Smooth muscle cell (in vitro differentiated cells): ENCODE measurements around the gene C10orf143. TPM values are rescaled to one million over a fixed set of nuclear protein-coding genes. Genes with fewer than 3 reads are reported as not detected.

ENCODE experiments used
- DNase-seq: peaks from one replicate; lab custom pipeline; 2025; ENCODE audit not compliant: unreplicated experiment; lab: John Stamatoyannopoulos, UW
- H2AFZ ChIP-seq: fragments of 200-600 bp; sonication (generic); 2 replicates; pipeline ENCODE4 v1.6.0; 2016; ENCODE audit warnings: antibody characterized with exemption, low read depth, mild to moderate bottlenecking
- H3F3A ChIP-seq: fragments of 200-600 bp; sonication (generic); 2 replicates; pipeline ENCODE4 v1.6.0; 2017; ENCODE audit warnings: antibody characterized with exemption, low read depth
- H3K27ac ChIP-seq: fragments of 200-600 bp; sonication (generic); 2 replicates; pipeline ENCODE4 v1.5.1; 2016; ENCODE audit warnings: low read depth, mild to moderate bottlenecking
- H3K27me3 ChIP-seq: fragments of 200-600 bp; sonication (generic); 2 replicates; pipeline ENCODE4 v1.6.1; 2016; ENCODE audit warnings: low read depth, mild to moderate bottlenecking
- H3K36me3 ChIP-seq: fragments of 200-600 bp; sonication (generic); 2 replicates; pipeline ENCODE4 v1.5.1; 2016; ENCODE audit warnings: low read depth
- H3K4me1 ChIP-seq: fragments of 200-600 bp; sonication (generic); 2 replicates; pipeline ENCODE4 v1.5.1; 2016; ENCODE audit warnings: low read depth
- H3K4me2 ChIP-seq: fragments of 200-600 bp; sonication (generic); 2 replicates; pipeline ENCODE4 v1.6.0; 2016; ENCODE audit warnings: mild to moderate bottlenecking
- H3K4me3 ChIP-seq: fragments of 200-600 bp; sonication (generic); 2 replicates; pipeline ENCODE4 v1.5.1; 2016; ENCODE audit warnings: mild to moderate bottlenecking
- H3K79me2 ChIP-seq: fragments of 200-600 bp; sonication (generic); 2 replicates; pipeline ENCODE4 v1.6.0; 2016; ENCODE audit warnings: low read depth, mild to moderate bottlenecking
- H3K9ac ChIP-seq: fragments of 200-600 bp; sonication (generic); 2 replicates; pipeline ENCODE4 v1.6.0; 2016; ENCODE audit warnings: low read depth
- H3K9me3 ChIP-seq: fragments of 200-600 bp; sonication (generic); replicated peaks from 2 replicates; pipeline ENCODE4 v1.5.1; 2016; ENCODE audit warnings: low read depth
- H4K20me1 ChIP-seq: fragments of 200-600 bp; sonication (generic); 2 replicates; pipeline ENCODE4 v1.6.0; 2016; ENCODE audit warnings: low read depth
- WGBS: methylation state at CpG from one replicate; pipeline ENCODE4 v1.1.7; 2016; ENCODE audit warnings: low lambda C conversion rate; 5-methylcytosine and 5-hydroxymethylcytosine counted together
- polyA plus RNA-seq: library from polyadenylated mRNA; unstranded; fragments of >200 nt; fragmentation: Nextera tagmentation; extraction: Ambion mirVana; gene quantifications from 2 replicates; pipeline ENCODE4 v1.2.1, GENCODE V29; 2016
- total RNA-seq: library from RNA; depleted of rRNA; stranded (reverse); fragments of >200 nt; gene quantifications from 2 replicates; pipeline ENCODE4 v1.2.3, GENCODE V29; 2014
- TF ChIP-seq, protein P1 (sequence below): fragments of 200-600 bp; sonication (generic); IDR thresholded peaks from 2 replicates; pipeline ENCODE4 v1.5.1; 2017; ENCODE audit warnings: borderline replicate concordance, mild to moderate bottlenecking, antibody characterized with exemption; ENCODE audit not compliant: insufficient read depth, poor library complexity, severe bottlenecking

The C10orf143 gene
- total and polyA plus RNA-seq, 2 experiments from 2014 or later, result 2.0 TPM; not detected in 1

DNA sequence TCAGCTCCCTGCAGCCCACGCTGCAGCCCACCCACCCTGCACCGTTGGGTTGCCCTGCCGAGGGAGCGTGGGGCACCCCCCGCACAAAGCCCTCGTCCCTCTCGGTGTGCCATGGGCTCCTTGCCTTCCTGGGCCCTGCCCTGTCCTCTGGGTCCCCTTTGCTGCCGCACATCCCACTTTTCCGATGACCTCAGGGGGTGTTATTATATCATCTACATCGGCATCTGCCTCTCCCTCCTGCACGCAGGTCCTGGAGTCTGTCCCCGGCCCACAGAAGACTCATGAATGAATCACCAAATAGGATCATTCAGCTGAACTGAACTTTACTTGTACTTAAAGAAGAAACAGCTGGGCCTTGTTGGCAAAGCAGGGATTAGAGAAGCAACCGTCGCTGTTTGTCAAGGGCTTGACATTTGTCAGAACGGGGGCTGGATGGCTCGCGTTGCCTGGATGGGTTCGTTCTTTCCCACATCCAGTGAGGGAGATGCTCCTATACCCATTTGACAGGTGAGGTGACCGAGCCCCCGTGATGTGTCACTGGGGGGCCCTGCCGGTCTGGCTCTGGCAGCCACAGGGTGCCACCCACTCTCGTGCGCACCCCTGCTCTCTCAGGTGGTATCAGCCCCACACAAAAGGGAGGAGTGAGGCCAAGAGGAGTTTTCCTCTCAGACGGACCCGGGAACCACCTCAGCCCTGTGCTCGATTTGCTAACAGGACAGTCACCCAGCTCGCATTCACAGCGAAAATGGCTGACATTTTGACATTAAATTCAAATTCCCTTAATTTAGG, 87.9 kb downstream of the C10orf143 start:
- H3K4me3 ChIP-seq, result no peak overlapping the region
- no peaks in the 10 kb centered on the region for H3K4me1 ChIP-seq
- H3K27me3 ChIP-seq, result no peaks in the 10 kb centered on the region
- DNase-seq, result no peak
- no peaks in the 10 kb centered on the region for H4K20me1 ChIP-seq
- no peak overlapping the region for H2AFZ ChIP-seq
- no peaks in the 10 kb centered on the region for H3K36me3 ChIP-seq
- H3F3A ChIP-seq, result no peaks in the 10 kb centered on the region
- no peaks in the 10 kb centered on the region for H3K79me2 ChIP-seq
- H3K4me2 ChIP-seq, result no peak overlapping the region
- peak overlapping the region; percentile 60 for H3K27ac ChIP-seq
- TF ChIP-seq, protein P1, sequence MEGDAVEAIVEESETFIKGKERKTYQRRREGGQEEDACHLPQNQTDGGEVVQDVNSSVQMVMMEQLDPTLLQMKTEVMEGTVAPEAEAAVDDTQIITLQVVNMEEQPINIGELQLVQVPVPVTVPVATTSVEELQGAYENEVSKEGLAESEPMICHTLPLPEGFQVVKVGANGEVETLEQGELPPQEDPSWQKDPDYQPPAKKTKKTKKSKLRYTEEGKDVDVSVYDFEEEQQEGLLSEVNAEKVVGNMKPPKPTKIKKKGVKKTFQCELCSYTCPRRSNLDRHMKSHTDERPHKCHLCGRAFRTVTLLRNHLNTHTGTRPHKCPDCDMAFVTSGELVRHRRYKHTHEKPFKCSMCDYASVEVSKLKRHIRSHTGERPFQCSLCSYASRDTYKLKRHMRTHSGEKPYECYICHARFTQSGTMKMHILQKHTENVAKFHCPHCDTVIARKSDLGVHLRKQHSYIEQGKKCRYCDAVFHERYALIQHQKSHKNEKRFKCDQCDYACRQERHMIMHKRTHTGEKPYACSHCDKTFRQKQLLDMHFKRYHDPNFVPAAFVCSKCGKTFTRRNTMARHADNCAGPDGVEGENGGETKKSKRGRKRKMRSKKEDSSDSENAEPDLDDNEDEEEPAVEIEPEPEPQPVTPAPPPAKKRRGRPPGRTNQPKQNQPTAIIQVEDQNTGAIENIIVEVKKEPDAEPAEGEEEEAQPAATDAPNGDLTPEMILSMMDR, result no peak
- H3K9me3 ChIP-seq, result no peaks in the 10 kb centered on the region
- 66% methylated on average over 28 of the region's 28 CpGs for WGBS
- no peak overlapping the region for H3K9ac ChIP-seq

DNA sequence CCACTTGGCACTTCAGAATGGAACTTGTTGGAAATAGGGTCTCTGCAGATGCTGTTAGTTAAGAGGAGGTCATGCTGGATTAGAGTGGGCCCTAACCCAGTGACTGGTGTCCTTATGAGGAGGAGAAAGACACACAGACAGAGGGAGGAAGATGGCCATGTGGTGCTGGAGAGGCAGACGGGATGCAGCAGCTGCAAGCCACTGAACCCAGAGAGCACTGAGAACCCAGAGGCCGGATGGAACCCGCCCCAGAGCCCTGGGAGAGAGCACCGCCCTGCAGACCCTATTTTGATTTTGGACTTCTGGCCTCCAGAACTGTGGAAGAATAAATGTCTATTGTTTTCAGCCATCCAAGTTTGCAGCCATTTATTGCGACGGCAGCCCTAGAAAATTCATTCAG, 88.5 kb downstream of the C10orf143 start:
- H3K4me2 ChIP-seq, result peak overlapping the region; percentile 52

DNA sequence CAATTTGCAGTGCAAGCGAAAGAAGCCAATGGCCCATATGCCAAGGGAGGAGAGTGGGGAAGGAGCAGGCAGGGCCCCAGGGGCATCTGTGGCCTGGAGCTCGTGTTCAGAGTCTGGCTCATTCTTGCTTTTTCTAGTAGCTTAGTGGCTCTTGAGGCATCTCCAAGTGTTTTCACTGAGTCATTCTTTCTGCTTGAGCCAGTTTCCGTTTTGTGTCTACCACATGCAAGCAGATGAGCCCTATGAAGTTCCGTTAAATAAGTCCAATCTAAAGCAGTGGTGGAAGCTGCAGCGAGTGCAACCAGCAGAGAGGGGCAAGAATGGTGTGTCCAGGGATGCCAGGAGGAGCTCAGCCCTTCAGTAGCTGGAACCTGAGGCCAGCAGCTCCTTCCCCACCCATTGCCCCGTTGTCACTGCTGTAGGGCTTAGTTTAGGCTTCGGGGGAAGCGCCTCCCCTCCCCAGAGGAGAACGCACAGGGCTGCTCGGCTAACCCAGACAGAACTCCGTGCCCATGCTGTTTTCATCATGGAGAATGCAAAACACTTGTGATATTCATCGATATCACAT, 89.2 kb downstream of the C10orf143 start:
- H3K4me1 ChIP-seq, result no peaks in the 10 kb centered on the region
- H3F3A ChIP-seq, result no peaks in the 10 kb centered on the region
- no peaks in the 10 kb centered on the region for H3K9me3 ChIP-seq
- no peaks in the 10 kb centered on the region for H3K79me2 ChIP-seq
- 71% methylated on average over 12 of the region's 12 CpGs for WGBS
- H3K4me2 ChIP-seq, result peak overlapping the region; percentile 52
- H3K36me3 ChIP-seq, result no peaks in the 10 kb centered on the region
- no peaks in the 10 kb centered on the region for H4K20me1 ChIP-seq
- DNase-seq, result no peak
- TF ChIP-seq, protein P1, result no peak
- H3K27ac ChIP-seq, result peak overlapping the region; percentile 60
- no peaks in the 10 kb centered on the region for H3K27me3 ChIP-seq
- no peak overlapping the region for H2AFZ ChIP-seq
- no peak overlapping the region for H3K4me3 ChIP-seq
- no peak overlapping the region for H3K9ac ChIP-seq

More for the DNA sequence above, 88.5 kb downstream of the C10orf143 start:
- no peak overlapping the region for H3K4me3 ChIP-seq
- H3K36me3 ChIP-seq, result no peaks in the 10 kb centered on the region
- H3F3A ChIP-seq, result no peaks in the 10 kb centered on the region
- TF ChIP-seq, protein P1, result no peak
- H4K20me1 ChIP-seq, result no peaks in the 10 kb centered on the region
- no peak overlapping the region for H3K9ac ChIP-seq
- peak overlapping the region; percentile 60 for H3K27ac ChIP-seq
- no peaks in the 10 kb centered on the region for H3K27me3 ChIP-seq
- no peak overlapping the region for H2AFZ ChIP-seq
- no peaks in the 10 kb centered on the region for H3K79me2 ChIP-seq
- no peaks in the 10 kb centered on the region for H3K4me1 ChIP-seq
- no peaks in the 10 kb centered on the region for H3K9me3 ChIP-seq
- no peak for DNase-seq
- 91% methylated on average over 6 of the region's 6 CpGs for WGBS
